HG03196 (cell line): Measurements from ENCODE around the gene ARHGAP25.

Experiments used
- ATAC-seq: cut with Tn5 transposase; IDR thresholded peaks from one replicate; pipeline ENCODE4 v1.9.1; 2021; ENCODE audit not compliant: unreplicated experiment

The ARHGAP25 gene

DNA sequence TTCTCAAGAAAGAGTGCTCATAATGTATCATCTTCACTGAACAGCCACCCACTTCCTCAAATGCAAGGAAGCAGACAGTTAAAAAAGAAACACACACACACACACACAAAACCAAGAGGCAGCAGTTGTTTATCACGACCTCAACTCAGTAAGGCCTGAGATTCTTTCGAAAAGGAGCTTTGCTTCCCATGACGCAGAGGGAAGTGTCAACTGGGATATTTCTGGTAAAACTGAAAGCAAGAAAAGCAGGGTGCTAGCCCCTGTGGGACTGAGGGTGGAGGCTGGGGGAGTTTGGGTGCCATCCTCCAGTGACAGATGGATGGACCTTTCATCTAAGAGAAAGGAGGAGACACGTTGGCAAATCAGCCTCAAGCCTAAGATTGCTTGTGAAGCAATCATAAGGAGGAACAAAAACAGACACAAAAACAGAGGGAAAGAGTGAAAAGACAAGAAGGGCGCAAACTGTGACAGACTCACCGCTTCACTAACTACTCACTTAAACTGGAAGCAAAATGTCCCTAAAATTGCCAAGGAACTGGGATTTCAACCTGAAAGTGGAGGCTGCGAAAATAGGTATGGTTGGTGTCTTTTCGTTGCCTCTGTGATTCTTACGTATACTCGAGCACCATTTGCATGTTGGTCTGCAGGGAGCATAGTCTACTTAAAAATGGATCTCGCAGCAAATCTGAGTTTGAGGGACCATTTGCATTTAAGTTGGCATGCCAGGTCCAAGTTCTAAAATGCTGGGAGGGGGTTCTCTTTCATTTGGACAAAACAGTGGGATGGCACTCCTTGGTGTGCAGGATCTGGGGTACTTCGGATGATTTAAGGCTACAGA, at the start of gene ARHGAP25:
Gene ARHGAP25 (plus strand): TSS at position 124 of the 838 bp plus-strand sequence. CDS start 389 bp downstream, at position 513.
- peak; percentile 53 for ATAC-seq

- ATAC-seq, result no peak
Observed at GRCh38 chr2:68686178-68686577, 48.4 kb upstream of the ARHGAP25 start.

DNA sequence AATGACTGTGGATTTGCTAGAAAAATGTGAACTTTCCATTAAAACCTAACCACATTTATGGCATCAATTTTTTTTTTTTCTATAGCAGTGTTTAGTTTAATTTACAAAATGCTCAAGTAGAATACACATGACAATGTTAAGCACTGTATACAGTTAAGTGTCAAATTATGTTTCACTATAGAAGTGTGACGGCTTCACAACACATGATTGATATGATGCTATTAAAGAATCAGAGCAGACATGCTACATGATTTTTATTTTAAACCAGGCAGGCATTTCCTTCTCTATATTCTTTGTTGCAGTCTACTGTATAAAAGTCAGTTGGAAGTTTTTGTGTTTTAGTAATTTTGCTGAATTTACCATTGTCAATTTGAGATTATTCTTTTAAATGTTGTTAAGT, 47.6 kb upstream of the ARHGAP25 start:
- no peak for ATAC-seq

GRCh38 chr2:68689553-68690537, 44.8 kb upstream of the ARHGAP25 start:
- peak; percentile 96 for ATAC-seq

GRCh38 chr2:68690851-68691250, 43.8 kb upstream of the ARHGAP25 start:
- no peak for ATAC-seq

- ATAC-seq, result no peak
Observed at GRCh38 chr2:68692511-68692910, 42.1 kb upstream of the ARHGAP25 start.

DNA sequence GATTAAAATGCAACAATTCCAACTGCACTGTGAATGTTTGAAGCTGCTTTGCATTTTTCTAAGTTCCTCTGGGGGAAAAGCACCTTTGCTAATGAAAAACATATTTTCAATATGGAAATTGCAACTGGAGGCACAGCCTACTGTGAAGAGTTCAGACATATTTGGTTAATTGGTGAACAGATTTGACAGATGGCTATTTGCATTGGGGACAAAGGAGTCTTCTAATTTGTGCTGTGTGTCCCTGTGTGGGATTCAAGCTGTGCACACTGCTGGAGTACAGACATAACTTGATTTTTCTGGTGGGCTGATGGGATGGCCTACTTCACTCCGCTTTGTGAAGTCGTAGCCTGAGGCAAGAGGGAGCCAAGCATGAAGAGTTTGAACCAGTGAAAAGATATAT, 40.7 kb upstream of the ARHGAP25 start:
- ATAC-seq, result no peak

DNA sequence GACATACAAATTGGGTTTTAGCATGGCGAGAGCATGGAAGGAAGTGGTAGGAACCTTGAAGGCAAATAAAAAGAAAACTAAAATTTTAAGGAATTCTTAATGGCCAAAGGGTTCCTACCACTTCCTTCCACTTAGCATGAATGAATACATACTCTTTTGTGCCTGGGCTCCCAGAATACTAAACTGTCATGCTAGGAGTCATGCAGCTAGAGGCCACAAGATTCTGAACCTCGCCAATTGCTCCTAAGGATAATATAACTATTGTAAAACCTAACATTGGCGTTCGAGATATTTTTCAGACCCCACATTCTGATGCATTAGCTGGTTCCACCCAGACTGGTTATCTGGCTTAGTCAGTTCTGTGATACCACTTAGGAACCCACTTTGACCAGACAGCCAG, 38.6 kb upstream of the ARHGAP25 start:
- ATAC-seq, result no peak

- ATAC-seq, result no peak
Observed at GRCh38 chr2:68696554-68696953, 38.1 kb upstream of the ARHGAP25 start.

DNA sequence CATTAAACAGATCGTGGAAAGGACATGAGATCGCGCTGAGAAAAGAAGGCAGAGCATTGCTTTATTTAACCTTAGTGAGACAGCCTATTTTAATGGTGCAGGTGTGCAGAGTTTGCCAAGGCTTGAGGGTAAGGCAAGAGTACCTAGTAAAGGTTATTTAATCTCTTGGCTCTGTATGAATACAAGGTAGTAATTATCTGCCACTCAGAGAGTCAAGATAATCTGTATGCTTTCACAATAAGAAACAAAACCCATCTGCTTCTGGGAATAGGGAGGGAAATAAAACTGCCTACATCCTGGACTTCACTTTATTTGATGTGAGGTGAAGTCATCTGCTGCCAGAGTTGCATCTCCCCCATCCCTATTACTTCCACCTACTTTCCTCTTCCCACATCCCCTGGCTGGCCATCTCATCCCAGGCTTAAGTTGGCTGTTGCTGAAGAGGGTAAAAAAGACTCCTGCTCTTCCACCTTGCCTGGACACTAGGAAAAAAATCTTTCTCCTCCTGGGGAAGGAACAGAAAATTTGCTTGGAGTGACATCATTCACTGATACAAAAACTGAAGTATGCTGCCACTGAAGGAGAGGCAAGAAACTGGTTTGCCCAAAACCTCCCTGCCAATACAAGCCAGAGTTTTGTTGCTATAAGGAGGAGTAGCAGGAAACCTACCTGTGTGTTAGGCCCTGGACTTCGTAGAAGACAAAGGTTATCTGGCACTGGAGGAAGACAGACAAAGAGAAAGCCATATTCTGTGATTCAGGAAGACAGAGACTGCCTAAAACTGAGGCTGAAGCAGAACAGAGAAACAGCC, 35.8 kb upstream of the ARHGAP25 start:
- no peak for ATAC-seq

DNA sequence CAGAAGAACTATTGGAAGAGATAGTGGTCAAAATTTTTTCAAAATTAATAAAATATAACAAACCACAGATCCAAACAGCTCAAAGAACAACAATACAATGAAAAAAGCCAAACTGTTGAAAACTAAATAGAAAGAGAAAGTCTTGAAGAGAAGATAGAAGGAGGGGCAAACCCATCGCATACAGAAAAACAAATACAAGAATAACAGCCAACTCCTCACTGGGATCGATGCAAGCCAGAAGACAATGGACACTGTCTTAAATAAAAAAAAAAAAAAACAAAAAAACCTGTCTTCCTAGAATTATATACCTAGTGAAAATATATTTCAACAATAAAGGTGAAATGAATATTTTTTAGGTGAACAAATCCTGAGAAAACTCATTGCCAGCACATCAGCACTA, 34.1 kb upstream of the ARHGAP25 start:
- no peak for ATAC-seq

- ATAC-seq, result no peak
Observed at GRCh38 chr2:68706637-68707036, 28.0 kb upstream of the ARHGAP25 start.

DNA sequence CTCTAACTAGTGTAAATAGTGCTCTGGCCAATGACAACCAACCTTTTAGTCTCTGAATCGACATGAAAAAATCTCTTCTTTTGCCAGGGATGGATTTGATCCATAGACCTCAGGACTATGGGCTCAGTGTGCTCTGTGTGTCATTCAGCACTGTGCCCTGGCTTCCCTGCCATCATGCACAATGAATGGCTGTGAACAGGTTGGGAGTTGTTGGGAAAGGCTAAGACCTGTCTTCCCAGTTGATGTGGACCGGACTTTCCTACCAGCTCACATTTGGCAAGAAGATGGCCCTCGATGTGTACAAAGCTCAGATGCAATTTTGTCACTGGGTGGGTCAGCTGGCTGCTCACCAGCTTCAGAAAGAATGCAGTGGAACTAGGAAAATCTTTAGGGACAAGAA, 26.0 kb upstream of the ARHGAP25 start:
- ATAC-seq, result no peak

DNA sequence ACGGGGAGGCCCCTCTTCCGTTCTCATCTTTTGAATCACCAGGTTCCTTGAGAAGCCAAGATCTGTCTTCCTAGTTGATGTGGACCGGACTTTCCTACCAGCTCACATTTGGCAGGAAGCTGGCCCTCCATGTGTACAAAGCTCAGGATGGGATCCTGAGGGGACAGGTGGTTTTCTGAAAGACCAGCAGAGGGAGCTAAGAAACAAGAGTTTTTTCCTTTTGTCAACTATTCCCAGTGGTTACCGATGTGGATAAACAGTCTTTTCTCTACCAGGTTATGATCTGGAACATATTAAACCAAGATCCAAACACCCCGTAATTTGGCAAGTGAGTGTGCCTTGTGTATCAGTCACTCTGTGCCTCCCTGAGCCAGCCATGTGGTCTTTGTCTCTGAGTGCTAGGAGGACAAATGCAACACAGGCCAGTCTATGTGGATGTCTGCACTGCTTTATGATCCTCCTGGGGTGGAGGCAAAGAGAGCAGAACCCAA, 25.1 kb upstream of the ARHGAP25 start:
- no peak for ATAC-seq

GRCh38 chr2:68710336-68710735, 24.3 kb upstream of the ARHGAP25 start:
- ATAC-seq, result no peak

- no peak for ATAC-seq
Observed at GRCh38 chr2:68710756-68711155, 23.9 kb upstream of the ARHGAP25 start.

GRCh38 chr2:68714866-68715265, 19.7 kb upstream of the ARHGAP25 start:
- ATAC-seq, result peak; percentile 90

GRCh38 chr2:68715353-68716041, 19.1 kb upstream of the ARHGAP25 start:
- ATAC-seq, result peak; percentile 46

- ATAC-seq, result no peak
Observed at GRCh38 chr2:68716604-68717304, 17.9 kb upstream of the ARHGAP25 start.

- ATAC-seq, result no peak
Observed at GRCh38 chr2:68717305-68717661, 17.3 kb upstream of the ARHGAP25 start.
